Measurements from ENCODE around the gene TPPP. TPM values are rescaled to one million over a fixed set of nuclear protein-coding genes. Genes with fewer than 3 reads are reported as not detected.
"Not testable (repeated sequence)": the region's sequence is repeated elsewhere in the genome, so short reads cannot be mapped to it uniquely, and the experiment has no call there.

TPPP gene
- polyA plus RNA-seq, 4 donors, result 3.0 to 6.2 (median 4.4) TPM

DNA sequence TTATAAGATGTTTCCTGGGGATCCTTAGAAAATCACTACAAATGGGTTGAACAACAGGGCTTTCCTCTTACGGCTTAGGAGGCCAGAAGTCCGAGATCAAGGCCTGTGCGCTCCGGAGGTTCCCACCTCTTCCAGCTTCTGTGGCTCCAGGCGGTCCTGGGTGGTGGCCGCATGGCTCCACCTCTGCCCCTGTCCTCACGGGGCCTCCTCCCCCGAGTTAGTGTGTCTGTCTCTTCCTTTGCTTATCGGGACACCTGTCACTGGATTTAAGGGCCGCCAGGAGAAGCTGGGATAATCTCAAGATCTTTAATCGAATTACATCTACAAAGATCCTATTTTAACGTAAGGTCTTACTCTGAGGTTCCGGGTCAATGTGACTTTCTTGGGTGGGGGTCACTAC, 2.3 kb upstream of the TPPP start:
- DNase-seq (ENCODE audit: low read depth in 4 of 4, low spot score in 3 of 4), result not testable (repeated sequence)

DNA sequence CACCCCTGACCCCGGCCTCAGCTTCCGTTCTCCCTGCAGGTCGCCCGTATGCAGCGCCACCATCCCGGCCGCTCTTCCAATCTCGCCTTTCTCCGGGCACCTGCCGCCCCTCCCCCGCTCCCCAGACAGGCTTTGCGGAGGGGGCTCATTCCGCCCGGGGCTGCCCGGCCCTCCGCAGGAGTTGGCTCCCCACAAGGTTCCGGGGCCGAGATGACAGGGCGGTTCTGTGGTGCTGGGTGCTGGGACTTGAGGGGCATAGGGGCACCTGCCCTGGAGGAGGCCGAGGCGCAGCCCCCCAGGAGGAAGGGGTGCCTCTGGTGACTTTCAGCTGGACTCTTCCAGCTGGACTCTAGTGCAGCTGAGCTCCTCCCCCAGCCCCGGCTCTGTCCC, 885 bp upstream of the TPPP start:
- not testable (repeated sequence) for DNase-seq (ENCODE audit: low read depth in 4 of 4, low spot score in 3 of 4)

DNA sequence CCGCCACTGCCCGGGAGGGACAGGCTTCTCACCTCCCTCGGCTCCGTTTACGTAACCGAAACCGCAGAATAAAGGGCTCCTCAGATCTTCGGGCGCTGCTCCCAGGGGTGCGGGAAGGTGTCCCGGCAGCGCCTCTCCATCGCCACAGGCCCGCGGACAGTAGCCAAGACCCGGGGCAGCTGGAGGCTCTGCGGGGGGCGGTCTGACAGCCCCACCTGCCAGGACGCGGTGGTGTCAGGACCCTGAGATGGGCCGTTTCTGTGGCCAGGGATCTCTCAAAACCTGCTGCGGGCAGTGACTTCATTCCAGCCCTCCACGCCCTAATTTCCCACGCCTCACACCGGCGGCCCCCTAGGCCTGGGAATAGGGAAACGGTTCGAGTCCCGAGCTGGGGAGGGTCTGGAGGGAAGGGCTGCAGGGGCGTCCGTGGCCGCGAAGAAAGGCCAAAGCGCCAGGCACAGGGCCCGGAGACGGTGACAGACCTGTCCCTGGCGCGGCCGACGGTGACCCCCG, 567 bp downstream of the TPPP start:
- not testable (repeated sequence) for DNase-seq (ENCODE audit: low read depth in 4 of 4, low spot score in 3 of 4)

DNA sequence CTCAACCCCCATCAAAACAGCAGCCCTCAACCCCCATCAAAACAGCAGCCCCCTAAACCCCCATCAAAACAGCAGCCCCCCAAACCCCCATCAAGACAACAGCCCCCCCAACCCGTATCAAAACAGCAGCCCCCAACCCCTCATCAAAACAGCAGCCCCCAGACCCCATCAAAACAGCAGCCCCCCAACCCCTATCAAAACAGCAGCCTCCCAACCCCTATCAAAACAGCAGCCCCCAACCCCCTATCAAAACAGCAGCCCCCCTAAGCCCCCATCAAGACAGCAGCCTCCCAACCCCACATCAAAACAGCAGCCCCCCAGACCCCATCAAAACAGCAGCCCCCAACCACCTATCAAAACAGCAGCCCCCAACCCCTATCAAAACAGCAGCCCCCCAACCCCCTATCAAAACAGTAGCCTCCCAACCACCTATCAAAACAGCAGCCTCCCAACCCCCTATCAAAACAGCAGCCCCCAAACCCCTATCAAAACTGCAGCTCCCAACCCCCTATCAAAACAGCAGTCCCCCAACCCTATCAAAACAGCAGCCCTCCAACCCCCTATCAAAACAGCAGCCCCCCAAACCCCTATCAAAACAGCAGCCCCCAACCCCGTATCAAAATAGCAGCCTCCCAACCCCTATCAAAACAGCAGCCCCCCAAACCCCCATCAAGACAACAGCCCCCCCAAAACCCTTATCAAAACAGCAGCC, 1.2 kb downstream of the TPPP start:
- DNase-seq (ENCODE audit: low read depth in 4 of 4, low spot score in 3 of 4), result no peak

DNA sequence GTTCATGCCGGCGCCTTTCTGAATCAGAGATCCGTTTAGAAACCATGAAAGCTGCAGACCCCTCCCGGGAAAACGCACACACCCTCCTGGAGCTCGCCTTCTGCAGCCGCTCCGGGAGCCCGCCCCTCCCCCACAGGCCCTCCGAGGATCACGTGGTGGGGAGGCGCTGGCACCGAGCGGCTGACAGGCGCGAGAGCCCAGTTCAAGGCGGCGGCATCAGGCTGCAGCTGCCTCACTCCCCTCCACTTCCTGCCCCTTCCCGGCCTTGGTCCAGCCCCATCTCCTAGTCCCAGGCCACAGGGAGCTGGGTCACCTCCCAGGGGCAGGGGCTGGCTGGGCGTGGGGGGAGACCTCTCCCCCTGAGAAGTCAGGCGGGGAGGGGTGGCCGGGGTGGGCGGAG, 2.1 kb downstream of the TPPP start:
- DNase-seq (ENCODE audit: low read depth in 4 of 4, low spot score in 3 of 4), result not testable (repeated sequence)

DNA sequence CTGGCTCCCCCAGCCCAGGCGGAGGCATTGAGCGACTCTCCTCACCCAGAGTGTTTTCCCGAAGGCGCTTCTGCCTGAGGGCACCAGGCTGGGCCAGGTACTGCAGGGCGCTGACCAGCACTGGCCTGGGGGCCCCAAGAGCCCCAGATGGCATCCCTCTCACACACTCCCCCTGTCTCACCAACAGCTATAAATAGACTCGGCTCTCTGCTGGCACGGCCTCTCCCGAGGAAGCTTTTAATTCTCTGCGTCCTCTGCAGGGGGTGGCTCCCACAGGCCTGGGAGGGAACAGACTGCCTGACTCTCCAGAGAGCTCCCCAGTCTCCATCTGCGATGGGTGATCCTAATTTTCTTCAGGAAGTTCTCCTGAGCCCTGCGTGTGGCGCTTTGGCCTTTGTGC, 2.9 kb downstream of the TPPP start:
- DNase-seq (ENCODE audit: low read depth in 4 of 4, low spot score in 3 of 4), result not testable (repeated sequence)

DNA sequence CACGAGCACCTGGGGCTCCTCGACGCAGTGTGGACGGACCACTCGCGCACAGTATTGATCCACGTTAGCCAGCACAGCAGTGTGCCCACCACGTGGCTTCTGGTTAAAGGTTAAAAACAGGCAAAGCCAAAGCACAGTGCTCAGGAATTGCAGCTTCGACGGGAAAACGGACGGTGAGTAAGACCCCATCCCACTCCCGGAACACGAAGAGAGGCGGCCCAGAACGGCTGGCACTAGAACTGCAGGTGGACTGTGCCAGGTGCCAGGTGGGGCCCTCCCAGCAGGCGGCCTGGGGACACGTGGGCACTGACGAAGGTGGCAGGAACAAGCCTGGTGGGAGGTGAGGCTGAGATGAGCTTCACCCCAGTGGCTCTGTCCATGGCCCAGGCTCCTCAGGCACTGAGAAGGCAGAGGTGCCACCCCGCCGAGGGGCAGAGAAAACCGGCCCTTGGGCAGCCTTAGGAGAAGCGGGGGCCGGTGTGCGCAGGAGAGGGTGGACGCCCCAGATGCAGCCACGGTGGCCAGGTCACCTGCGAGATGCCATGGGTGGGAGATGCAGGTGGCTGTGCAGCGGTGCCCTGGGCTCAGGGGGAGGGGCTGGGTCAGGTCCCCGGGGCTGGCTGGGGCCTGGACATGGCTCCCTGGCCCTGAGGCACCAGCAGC, 4.7 kb downstream of the TPPP start:
- not testable (repeated sequence) for DNase-seq (ENCODE audit: low read depth in 4 of 4, low spot score in 3 of 4)

DNA sequence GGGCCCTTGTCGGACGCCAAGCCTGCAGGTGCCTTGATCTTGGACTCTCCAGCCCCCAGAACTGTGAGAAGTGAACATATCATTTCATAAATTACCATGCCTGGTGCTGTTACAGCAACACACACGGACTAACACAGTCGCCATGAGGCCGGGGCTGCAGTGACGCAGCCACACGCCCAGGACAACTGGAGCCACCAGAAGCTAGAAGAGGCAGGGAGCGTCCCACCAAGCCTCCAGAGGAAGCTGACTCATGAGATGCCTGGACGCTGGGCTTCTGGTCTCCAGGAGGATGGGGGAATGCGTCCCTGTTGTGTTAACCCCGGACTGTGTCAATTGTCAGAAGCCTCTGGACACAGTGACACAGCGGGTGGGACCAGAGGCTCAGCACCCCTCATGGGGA, 6.2 kb downstream of the TPPP start:
- DNase-seq (ENCODE audit: low read depth in 4 of 4, low spot score in 3 of 4), result not testable (repeated sequence)

DNA sequence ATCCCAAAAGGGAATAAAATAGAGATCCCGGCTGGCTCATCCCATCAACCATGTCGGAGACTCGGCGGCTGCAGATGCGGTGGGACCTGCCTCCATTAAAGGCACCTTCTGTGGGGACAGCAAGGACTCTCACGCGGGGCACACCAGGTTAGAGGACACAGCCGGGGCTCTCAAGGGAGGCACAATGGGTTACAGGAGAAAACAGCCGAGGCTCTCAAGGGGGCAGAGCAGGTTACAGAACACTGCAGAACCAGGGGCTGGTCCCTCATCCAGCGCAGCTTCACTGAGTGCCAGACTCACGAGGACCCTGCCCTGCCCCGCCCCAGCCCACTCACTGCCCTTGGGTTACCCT, 7.0 kb downstream of the TPPP start:
- not testable (repeated sequence) for DNase-seq (ENCODE audit: low read depth in 4 of 4, low spot score in 3 of 4)

DNA sequence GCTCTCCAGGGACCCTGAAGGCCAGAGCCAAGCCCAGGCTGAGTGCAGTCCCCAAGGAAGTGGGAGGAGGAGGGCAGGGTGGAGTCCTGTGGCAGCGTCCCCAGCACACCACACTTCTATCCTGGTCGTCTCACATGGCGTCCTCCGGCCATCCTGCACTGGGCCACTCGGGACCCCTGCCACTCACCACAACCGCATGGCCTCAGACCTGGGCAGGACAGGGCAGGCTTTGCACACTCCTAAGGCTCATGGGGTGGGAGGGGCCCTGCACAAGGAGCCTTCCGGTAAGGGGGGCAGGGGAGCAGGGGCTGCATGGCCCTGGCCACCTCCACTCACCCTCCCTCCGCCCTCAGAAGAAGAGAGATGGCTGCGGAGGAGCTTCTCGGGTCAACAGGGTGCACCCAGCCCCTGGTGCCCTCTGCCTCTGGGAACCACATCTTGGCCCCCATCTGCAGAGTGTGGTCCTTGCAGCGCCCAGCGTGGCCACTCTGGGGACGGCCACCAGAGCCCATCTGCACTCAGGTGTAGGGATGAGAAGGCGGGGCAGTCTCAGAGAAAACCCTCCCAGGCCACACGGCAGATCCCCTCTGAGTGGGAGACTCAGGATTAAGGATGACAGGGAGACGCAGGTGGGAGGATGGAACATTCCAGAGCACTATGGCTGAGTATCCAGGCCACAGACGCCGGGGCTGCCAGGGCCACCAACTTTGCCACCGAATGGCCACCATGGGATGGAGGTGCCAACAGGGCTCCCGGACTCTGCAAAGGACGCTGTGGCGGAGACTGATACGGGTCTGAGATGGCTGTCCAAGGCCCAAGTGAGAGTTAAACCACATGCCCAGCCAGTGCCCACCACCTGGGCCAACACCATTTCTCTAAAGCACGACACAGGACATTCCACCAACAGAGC, 7.6 kb downstream of the TPPP start:
- DNase-seq (ENCODE audit: low read depth in 4 of 4, low spot score in 3 of 4), result no peak

DNA sequence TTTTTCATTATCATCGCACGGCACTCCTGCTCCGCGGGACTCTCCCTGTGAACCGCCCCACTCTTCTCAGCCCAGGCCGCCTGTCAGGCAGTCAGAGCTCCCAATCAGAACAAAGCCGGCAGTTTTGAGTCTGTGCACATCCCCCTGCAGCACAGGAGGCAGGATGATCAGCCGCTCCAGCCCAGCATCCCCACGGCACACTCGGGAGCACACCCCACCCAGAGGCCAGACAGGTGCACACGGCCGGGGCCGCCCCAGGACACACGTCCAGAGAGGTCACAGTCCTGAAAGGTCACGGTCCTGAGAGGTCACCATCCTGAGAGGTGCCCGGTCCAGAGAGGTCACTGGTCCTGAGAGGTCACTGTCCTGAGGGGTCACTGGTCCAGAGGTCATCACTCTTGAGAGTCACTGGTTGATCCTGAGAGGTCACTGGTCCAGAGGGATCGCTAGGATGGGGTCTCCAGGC, 8.4 kb downstream of the TPPP start:
- no peak for DNase-seq (ENCODE audit: low read depth in 4 of 4, low spot score in 3 of 4)

DNA sequence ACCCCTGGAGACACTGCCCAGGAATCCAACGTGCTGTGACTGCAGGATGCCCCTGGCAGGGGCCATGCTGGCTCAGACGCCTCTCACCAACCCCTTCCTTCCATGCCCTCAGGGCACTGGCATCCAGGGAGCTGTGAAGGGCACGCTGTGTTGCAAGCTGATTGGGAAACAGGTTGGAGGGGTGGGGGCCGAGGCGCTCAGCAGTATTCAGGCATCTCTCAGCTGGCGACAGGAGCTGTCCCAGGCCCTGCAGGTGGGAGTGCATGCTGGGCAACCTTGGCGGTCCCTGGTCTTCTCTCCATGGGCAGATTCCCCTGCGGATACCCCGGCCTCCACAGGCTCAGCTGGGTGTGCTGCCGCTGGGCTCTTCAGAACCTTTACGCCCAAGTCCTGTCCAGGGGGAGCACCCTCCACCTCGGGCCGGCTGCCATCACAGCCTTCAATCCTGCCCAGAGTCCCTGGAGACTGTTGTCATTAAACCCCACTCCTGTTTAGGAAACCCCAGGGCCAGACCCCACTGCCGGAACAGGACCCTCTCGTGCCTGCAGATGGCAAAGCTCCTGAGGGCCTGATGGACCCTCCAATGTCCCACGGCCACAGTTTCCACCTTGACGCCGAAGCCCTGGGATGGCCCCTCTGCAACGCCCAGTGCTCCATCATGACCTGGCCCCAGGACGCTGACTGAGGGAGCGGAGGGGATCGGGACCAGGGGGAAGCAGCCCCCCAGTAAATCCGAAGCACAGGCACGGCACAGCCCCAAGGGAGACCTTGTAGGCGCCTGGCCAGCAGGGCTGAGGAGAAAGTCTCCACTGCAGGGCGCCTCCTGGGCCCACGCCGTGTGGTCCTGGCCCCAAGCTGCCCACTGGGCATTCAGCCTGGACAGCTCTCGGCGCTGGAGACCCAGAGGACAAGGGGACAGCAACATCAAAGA, 9.3 kb downstream of the TPPP start:
- DNase-seq (ENCODE audit: low read depth in 4 of 4, low spot score in 3 of 4), result no peak

DNA sequence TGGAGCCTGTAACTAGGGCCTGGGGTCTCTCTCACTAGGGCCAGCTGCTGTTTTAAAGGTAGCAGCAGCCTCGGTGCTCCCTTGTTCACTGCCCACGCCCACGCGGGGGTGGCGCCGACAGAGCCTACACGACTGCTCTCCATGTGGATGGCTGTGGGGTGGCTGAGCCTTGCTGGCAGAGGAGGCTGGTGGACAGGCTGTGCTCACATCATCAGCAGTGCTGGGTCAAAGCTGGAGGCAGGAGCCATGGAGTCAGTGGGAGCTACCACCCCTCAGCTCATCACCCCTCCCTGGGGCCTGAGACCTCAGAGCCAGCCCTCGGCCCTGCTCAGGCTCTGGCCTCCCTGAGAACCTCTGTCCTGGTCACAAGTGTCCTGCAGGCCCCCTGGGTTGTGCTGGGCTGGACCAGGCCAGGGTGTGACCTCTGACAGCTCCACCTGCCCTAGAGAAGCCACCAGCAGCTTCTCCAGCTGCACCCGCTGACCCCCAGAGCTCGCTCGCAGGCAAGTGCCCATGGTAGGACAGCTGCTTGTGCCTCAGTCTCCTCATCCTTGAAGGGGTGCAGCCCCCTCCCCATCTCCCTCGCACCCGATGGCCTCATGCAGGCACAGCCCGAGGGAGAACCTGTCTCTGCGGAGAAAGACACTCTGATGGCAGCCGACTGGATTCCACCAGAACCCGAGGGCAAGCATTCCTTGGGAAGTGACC, 10.3 kb downstream of the TPPP start:
- DNase-seq (ENCODE audit: low read depth in 4 of 4, low spot score in 3 of 4), result not testable (repeated sequence)

DNA sequence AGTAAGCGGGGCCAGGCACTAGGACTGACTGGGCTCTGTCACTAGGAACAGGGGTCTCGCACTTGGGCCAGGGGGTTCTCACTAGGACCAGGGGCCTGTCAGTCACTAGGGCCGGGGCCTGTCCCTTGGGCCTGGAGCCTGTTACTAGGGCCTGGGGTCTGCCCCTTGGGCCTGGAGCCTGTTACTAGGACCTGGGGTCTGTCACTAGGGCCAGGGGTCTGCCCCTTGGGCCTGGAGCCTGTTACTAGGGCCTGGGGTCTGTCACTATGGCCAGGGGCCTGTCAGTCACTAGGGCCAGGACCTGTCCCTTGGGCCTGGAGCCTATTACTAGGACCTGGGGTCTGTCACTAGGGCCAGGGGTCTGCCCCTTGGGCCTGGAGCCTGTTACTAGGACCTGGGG, 10.9 kb downstream of the TPPP start:
- not testable (repeated sequence) for DNase-seq (ENCODE audit: low read depth in 4 of 4, low spot score in 3 of 4)

DNA sequence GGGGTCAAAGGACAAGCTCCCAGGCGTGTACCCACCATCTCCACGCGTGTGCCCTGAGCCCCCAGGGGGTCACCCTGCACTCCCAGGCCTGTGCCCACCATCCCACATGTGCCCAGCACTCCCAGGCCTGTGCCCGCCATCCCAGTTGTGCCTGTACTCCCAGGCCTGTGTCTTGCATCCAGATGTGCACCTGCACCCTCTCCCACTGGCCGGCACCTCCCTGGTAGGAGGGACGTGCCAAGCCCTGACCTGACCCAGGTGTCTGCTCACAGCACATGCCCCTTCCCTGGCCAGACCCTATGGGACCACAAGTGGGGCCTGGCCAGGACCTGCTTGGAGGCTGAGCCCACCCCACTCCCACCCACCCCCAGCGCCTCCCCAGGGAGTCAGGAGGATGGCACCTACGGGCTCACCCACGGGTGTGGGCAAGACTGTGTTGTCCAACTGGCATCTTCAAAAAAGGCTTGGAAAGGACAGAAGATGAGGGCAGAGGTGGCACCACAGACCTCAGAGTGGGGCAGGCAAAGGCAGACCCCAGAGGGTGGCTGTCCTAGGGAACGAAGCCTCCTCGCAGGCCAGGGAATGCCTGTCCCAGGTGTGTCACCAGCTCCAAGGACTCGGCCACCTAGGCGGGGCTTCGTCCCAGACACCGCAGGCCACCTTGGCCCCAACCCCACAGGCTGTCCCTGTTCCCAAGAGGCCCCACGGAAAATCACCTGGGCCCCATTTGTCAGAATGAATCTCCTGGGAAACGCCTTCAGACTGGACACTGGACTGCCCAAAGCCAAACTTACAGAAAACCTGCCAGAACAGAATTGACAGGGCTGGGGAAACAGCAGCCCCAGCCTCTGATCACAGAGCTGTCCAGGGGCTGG, 11.6 kb downstream of the TPPP start:
- DNase-seq (ENCODE audit: low read depth in 4 of 4, low spot score in 3 of 4), result not testable (repeated sequence)

DNA sequence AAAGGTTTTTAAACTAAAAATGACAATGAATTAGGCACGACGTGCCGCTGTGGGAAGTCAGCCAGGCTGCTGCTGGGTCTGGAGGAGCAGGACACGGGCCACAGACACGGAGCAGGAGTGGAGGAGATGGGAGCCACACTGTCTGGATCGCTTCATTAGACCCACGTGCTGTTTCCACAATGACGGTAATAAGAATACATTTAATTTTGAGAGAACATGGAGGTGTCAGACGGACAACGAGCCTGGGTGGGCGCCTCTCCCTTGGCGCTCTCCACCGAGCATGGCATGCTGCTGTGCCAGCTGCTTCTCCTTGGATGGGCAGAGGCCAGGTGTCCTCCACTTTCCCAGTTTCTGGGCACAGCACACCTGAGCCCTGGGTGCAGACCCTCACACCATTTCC, 12.3 kb downstream of the TPPP start:
- DNase-seq (ENCODE audit: low read depth in 4 of 4, low spot score in 3 of 4), result not testable (repeated sequence)

DNA sequence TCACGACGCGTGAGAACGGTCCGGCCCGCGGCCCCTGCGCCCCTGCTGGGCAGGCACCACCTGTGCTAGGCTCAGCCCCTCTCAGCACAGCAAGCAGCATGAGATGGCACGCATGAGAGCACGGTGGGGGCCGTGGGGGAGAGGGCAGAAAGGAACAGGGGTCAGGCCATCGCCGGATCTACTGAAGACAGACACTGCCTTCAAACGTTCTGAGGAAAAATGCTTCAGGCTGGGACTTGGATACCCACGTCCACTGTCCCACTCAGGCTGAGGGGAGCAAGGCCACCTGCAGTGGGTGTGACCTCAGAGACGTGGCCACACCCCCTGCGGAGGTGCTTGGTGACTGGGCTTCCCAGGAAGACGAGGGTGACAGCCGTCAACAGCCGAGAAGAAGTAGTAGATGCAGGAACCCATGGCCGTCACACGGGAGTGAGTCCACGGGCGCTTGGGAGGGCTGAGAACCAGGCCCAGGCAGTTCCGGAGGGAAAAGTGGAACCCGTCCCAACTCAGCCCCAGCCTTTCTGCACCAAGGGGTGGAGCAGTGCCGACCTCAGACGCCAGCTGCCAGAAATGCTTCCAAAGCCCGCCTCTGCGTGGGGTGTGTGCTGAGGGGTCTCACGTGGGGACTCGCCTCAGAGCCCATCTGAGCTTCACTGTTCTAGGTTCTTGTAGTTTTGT, 12.9 kb downstream of the TPPP start:
- not testable (repeated sequence) for DNase-seq (ENCODE audit: low read depth in 4 of 4, low spot score in 3 of 4)
